Measurements from ENCODE around the gene PFKFB1. TPM values are rescaled to one million over a fixed set of nuclear protein-coding genes. Genes with fewer than 3 reads are reported as not detected.

Gene PFKFB1
- total and polyA plus RNA-seq, 9 of the 15 experiments (the other 6 are each of a cell fraction or from before 2014, with no cell fraction given), result 0.07 to 0.24 (median 0.15) TPM; not detected in 2

GRCh38 chrX:55014897-55015299, 20.9 kb upstream of the PFKFB1 start (continued):
- TF ChIP-seq, protein P1, sequence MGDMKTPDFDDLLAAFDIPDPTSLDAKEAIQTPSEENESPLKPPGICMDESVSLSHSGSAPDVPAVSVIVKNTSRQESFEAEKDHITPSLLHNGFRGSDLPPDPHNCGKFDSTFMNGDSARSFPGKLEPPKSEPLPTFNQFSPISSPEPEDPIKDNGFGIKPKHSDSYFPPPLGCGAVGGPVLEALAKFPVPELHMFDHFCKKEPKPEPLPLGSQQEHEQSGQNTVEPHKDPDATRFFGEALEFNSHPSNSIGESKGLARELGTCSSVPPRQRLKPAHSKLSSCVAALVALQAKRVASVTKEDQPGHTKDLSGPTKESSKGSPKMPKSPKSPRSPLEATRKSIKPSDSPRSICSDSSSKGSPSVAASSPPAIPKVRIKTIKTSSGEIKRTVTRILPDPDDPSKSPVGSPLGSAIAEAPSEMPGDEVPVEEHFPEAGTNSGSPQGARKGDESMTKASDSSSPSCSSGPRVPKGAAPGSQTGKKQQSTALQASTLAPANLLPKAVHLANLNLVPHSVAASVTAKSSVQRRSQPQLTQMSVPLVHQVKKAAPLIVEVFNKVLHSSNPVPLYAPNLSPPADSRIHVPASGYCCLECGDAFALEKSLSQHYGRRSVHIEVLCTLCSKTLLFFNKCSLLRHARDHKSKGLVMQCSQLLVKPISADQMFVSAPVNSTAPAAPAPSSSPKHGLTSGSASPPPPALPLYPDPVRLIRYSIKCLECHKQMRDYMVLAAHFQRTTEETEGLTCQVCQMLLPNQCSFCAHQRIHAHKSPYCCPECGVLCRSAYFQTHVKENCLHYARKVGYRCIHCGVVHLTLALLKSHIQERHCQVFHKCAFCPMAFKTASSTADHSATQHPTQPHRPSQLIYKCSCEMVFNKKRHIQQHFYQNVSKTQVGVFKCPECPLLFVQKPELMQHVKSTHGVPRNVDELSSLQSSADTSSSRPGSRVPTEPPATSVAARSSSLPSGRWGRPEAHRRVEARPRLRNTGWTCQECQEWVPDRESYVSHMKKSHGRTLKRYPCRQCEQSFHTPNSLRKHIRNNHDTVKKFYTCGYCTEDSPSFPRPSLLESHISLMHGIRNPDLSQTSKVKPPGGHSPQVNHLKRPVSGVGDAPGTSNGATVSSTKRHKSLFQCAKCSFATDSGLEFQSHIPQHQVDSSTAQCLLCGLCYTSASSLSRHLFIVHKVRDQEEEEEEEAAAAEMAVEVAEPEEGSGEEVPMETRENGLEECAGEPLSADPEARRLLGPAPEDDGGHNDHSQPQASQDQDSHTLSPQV (IDR thresholded peaks at IDR 0.05), result 0 out of 2 replicates have a peak, but pooled peaks have one; percentile 57
- TF ChIP-seq CREB1 (IDR thresholded peaks at IDR 0.05), result peak; percentile 53; the same call in 1 of the 2 replicates
- no peak for TF ChIP-seq CREB1 (CRISPR knock-in tag; IDR thresholded peaks at IDR 0.05)
- TF ChIP-seq CREM (IDR thresholded peaks at IDR 0.05; ENCODE audit: low read depth), result peak; percentile 79
- TF ChIP-seq, protein P2, sequence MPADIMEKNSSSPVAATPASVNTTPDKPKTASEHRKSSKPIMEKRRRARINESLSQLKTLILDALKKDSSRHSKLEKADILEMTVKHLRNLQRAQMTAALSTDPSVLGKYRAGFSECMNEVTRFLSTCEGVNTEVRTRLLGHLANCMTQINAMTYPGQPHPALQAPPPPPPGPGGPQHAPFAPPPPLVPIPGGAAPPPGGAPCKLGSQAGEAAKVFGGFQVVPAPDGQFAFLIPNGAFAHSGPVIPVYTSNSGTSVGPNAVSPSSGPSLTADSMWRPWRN (IDR thresholded peaks at IDR 0.05; ENCODE audit: low read depth), result peak; percentile 65
- peak; percentile 82 for TF ChIP-seq MTA1 (IDR thresholded peaks at IDR 0.05; ENCODE audit: borderline replicate concordance)
- peak; percentile 78 to 80 for TF ChIP-seq KDM1A (IDR thresholded peaks at IDR 0.05)
- TF ChIP-seq NFE2 (IDR thresholded peaks at IDR 0.05; ENCODE audit: low read depth), result peak; percentile 83
- TF ChIP-seq KLF16 (IDR thresholded peaks at IDR 0.05), result peak; percentile 99
- TF ChIP-seq KLF1 (tag; IDR thresholded peaks at IDR 0.05), result no peak
- TF ChIP-seq CREB3 (tag; conservative IDR thresholded peaks at IDR 0.05; ENCODE audit: low read depth), result 0 out of 2 replicates have a peak, but pooled peaks have one; percentile 48
- TF ChIP-seq, protein P3, sequence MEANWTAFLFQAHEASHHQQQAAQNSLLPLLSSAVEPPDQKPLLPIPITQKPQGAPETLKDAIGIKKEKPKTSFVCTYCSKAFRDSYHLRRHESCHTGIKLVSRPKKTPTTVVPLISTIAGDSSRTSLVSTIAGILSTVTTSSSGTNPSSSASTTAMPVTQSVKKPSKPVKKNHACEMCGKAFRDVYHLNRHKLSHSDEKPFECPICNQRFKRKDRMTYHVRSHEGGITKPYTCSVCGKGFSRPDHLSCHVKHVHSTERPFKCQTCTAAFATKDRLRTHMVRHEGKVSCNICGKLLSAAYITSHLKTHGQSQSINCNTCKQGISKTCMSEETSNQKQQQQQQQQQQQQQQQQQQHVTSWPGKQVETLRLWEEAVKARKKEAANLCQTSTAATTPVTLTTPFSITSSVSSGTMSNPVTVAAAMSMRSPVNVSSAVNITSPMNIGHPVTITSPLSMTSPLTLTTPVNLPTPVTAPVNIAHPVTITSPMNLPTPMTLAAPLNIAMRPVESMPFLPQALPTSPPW (CRISPR knock-in tag; IDR thresholded peaks at IDR 0.05), result peak; percentile 79
- TF ChIP-seq SMAD4 (CRISPR knock-in tag; conservative IDR thresholded peaks at IDR 0.05), result peak; percentile 96
- TF ChIP-seq ZNF311 (CRISPR knock-in tag; IDR thresholded peaks at IDR 0.05), result no peak
- peak; percentile 96 for TF ChIP-seq CC2D1A (IDR thresholded peaks at IDR 0.05)
- TF ChIP-seq ZBTB12 (CRISPR knock-in tag; IDR thresholded peaks at IDR 0.05), result no peak
- no peak; the same call in 1 of the 2 replicates for TF ChIP-seq DDX20 (tag; IDR thresholded peaks at IDR 0.05; ENCODE audit: low read depth)
- peak; percentile 96 for TF ChIP-seq SOX6 (IDR thresholded peaks at IDR 0.05)
- peak; percentile 88 for TF ChIP-seq SMARCE1 (IDR thresholded peaks at IDR 0.05)
- peak; percentile 47; the same call in 1 of the 2 replicates for TF ChIP-seq MEF2D (tag; conservative IDR thresholded peaks at IDR 0.05; ENCODE audit: low read depth)
- no peak for TF ChIP-seq ASH1L (IDR thresholded peaks at IDR 0.05; ENCODE audit: borderline replicate concordance, low read depth, partially characterized antibody)
- no peak for TF ChIP-seq POLR2A (conservative IDR thresholded peaks at IDR 0.05)
- peak; percentile 61; the same call in 1 of the 2 replicates for TF ChIP-seq MAFG (tag; conservative IDR thresholded peaks at IDR 0.05)

All from K562 (cell line).